Ovary (tissue), 9 donors: Measurements from ENCODE around the gene MAP3K2. TPM values are rescaled to one million over a fixed set of nuclear protein-coding genes. Genes with fewer than 3 reads are reported as not detected.

Experiments
- DNase-seq, 5 donors: peaks; one replicate each; pipeline ENCODE4 v3.0.0-alpha.2; 2019 to 2020
- H3K27ac ChIP-seq, 2 donors: fragments of 200-600 bp; one replicate each; pipeline versions ENCODE4 v1.5.1 to v1.8.0; 2019 to 2022
- H3K27me3 ChIP-seq: fragments of 200-600 bp; one replicate; pipeline ENCODE4 v1.8.0; 2022
- H3K36me3 ChIP-seq: fragments of 200-600 bp; sonication (generic); one replicate; pipeline ENCODE4 v1.5.1; 2019
- H3K4me1 ChIP-seq: one replicate; pipeline ENCODE4 v1.8.1; 2013; ENCODE audit warnings: mild to moderate bottlenecking, moderate library complexity; ENCODE audit not compliant: insufficient read depth
- H3K4me3 ChIP-seq: fragments of 200-600 bp; sonication (generic); one replicate; pipeline ENCODE4 v1.5.1; 2017
- H3K9me3 ChIP-seq, 2 donors: fragments of 200-600 bp in 1 of 2; sonication (generic) in 1 of 2; one replicate each; pipeline versions ENCODE4 v1.5.1 to v1.8.1; 2013 to 2019; ENCODE audit warnings: mild to moderate bottlenecking in 1 of 2, moderate library complexity in 1 of 2
- CTCF ChIP-seq, 3 donors: fragments of 450-650 bp in 2 of 3; fragments of 200-600 bp in 1 of 3; IDR thresholded peaks; one replicate each; pipeline versions ENCODE4 v1.5.1 to v1.8.0; 2016 to 2022; ENCODE audit warnings: antibody characterized with exemption in 3 of 3, mild to moderate bottlenecking in 1 of 3
- EP300 ChIP-seq: sonication (generic); formaldehyde crosslinking; IDR thresholded peaks from one replicate; pipeline ENCODE4 v1.6.1; 2017; ENCODE audit warnings: antibody characterized with exemption
- POLR2A ChIP-seq: fragments of 450-650 bp; IDR thresholded peaks from one replicate; pipeline ENCODE4 v1.6.1; 2017; ENCODE audit warnings: antibody characterized with exemption, mild to moderate bottlenecking, moderate library complexity
- WGBS, 3 donors: extraction: QIAGEN DNeasy Blood & Tissue Kit in 1 of 3; methylation state at CpG; one replicate each; pipeline versions ENCODE4 v1.1.5 to v1.1.7; 2013 to 2017; 5-methylcytosine and 5-hydroxymethylcytosine counted together
- intact Hi-C, 4 donors: fragments of 100-400 bp; cut with DNase I; formaldehyde crosslinking; loops; one replicate each; pipeline versions ENCODE4 v1.11.0 to v1.15.1; 2022 to 2023
- polyA plus RNA-seq, 2 donors: library from polyadenylated mRNA; stranded (reverse); fragments of 200-250 nt in 1 of 2; fragments of 350-450 nt in 1 of 2; fragmentation: Illumina TruSeq in 1 of 2; extraction: RNeasy Lipid Tissue Mini Kit (QIAGEN cat#74804) in 1 of 2; gene quantifications; one replicate each; pipeline ENCODE4 v1.2.3, GENCODE V29; 2013 to 2014
- total RNA-seq, 7 donors: library from RNA; depleted of rRNA in 2 of 7; stranded (reverse); fragments of >200 nt in 2 of 7; fragmentation: NEBNext Ultra II Directional in 3 of 7; extraction: Animal tissue kit (Norgen Biotek cat#: 25700) in 3 of 7; gene quantifications; one replicate each; pipeline versions ENCODE4 v1.1.0 to v1.2.4, GENCODE V29; 2016 to 2023
- donor health status: DM: no; HTN: no; CAD: no; lungs with moderate emphysema.
- donor health status: DM: no; HTN: no; CAD: no.
- donor health status: Bipolar disorder and iron deficiency.
- donor health status: DM: yes; HTN: yes; CAD: no.
- donor health status: DM: no; HTN: no; CAD: no.
- donor health status: DM: yes; HTN: yes; CAD: no.

The MAP3K2 gene
- total and polyA plus RNA-seq, 9 donors, result 7.2 to 78.4 (median 55.8) TPM

- no peak for DNase-seq
- no peaks in the 10 kb centered on the region for H3K36me3 ChIP-seq
- no peaks in the 10 kb centered on the region for H3K4me1 ChIP-seq
- H3K27me3 ChIP-seq, result no peaks in the 10 kb centered on the region
- H3K27ac ChIP-seq, result no peak overlapping the region
- TF ChIP-seq POLR2A, result no peak
- TF ChIP-seq CTCF (IDR thresholded peaks at IDR 0.05), result no peak
- TF ChIP-seq EP300, result no peak
- intact Hi-C loops, result loop anchor here in 1 of 4 donors (10.0 kb wide), 1 partner anchor 122 kb away; no protein-coding TSS in a partner anchor
- H3K9me3 ChIP-seq, result no peaks in the 10 kb centered on the region
- H3K4me3 ChIP-seq, result no peak overlapping the region
- 95 to 98% (median 97%) methylated on average over 2 of the region's 2 CpGs for WGBS, 3 donors
Measured at GRCh38 chr2:127343277-127343676, 44.5 kb downstream of the MAP3K2 start.

- H3K27me3 ChIP-seq, result no peaks in the 10 kb centered on the region
- no peaks in the 10 kb centered on the region for H3K9me3 ChIP-seq
- H3K4me3 ChIP-seq, result no peak overlapping the region
- H3K27ac ChIP-seq, result no peak overlapping the region
- no peaks in the 10 kb centered on the region for H3K4me1 ChIP-seq
- TF ChIP-seq CTCF (IDR thresholded peaks at IDR 0.05) (no peak), EP300 (no peak), POLR2A (no peak)
- no peak for DNase-seq
- WGBS, 3 donors, result 97 to 100% (median 98%) methylated on average over 1 of the region's 1 CpG
- H3K36me3 ChIP-seq, result no peaks in the 10 kb centered on the region
- intact Hi-C loops, result loop anchor here in 1 of 4 donors (10.0 kb wide), 1 partner anchor 123 kb away; no protein-coding TSS in a partner anchor
Measured at GRCh38 chr2:127342101-127342500, 45.7 kb downstream of the MAP3K2 start.

GRCh38 chr2:127332335-127332734 lies 55.4 kb downstream of the MAP3K2 start:
- Histone ChIP-seq H3K27me3 (no peaks in the 10 kb centered on the region), H3K4me1 (no peaks in the 10 kb centered on the region), H3K36me3 (no peaks in the 10 kb centered on the region), H3K9me3 (no peaks in the 10 kb centered on the region), H3K4me3 (no peak overlapping the region), H3K27ac (no peak overlapping the region)
- intact Hi-C loops, result loop anchor here in 1 of 4 donors (5.0 kb wide), 1 partner anchor 145 kb away; no protein-coding TSS in a partner anchor
- no peak for DNase-seq
- no peak for TF ChIP-seq CTCF (IDR thresholded peaks at IDR 0.05)
- TF ChIP-seq EP300, result no peak
- 90 to 96% (median 94%) methylated on average over 1 of the region's 1 CpG for WGBS, 3 donors

GRCh38 chr2:127330753-127331152 lies 57.0 kb downstream of the MAP3K2 start:
- no peak overlapping the region for H3K4me3 ChIP-seq
- TF ChIP-seq POLR2A (no peak), EP300 (no peak)
- H3K27ac ChIP-seq, result no peak overlapping the region
- no peaks in the 10 kb centered on the region for H3K4me1 ChIP-seq
- H3K9me3 ChIP-seq, result no peaks in the 10 kb centered on the region
- no peaks in the 10 kb centered on the region for H3K36me3 ChIP-seq
- whole genome bisulfite sequencing, 3 donors, result 97 to 100% (median 98%) methylated on average over 1 of the region's 1 CpG
- no peak for DNase-seq
- intact Hi-C loops, result loop anchor here in 1 of 4 donors (5.0 kb wide), 1 partner anchor 147 kb away; no protein-coding TSS in a partner anchor
- H3K27me3 ChIP-seq, result no peaks in the 10 kb centered on the region

- intact Hi-C loops, result loop anchor here in 3 of 4 donors (5.0 to 10.0 kb wide), 2 partner anchors 156 to 158 kb away; no protein-coding TSS in a partner anchor
- Histone ChIP-seq H3K27me3 (no peaks in the 10 kb centered on the region), H3K27ac (no peak overlapping the region), H3K36me3 (no peaks in the 10 kb centered on the region), H3K4me3 (no peak overlapping the region), H3K9me3 (no peaks in the 10 kb centered on the region), H3K4me1 (no peaks in the 10 kb centered on the region)
- TF ChIP-seq POLR2A, result no peak
- TF ChIP-seq EP300, result no peak
- TF ChIP-seq CTCF (IDR thresholded peaks at IDR 0.05), result no peak
- no peak for DNase-seq
- 47 to 61% (median 54%) methylated on average over 2 of the region's 2 CpGs for WGBS, 3 donors
Measured at GRCh38 chr2:127326289-127326945, 61.4 kb downstream of the MAP3K2 start.
